HG02588 (cell line): ENCODE results near the gene PXDC1.

Experiments
- ATAC-seq: cut with Tn5 transposase; IDR thresholded peaks from one replicate; pipeline ENCODE4 v1.9.1; 2021; ENCODE audit warnings: mild to moderate bottlenecking, moderate library complexity; ENCODE audit not compliant: unreplicated experiment

Gene PXDC1

GRCh38 chr6:3751077-3751729, at the start of gene PXDC1:
PXDC1 (minus strand) TSS chr6:3751713; CDS start chr6:3751531, 182 bp downstream.
- ATAC-seq, result peak; percentile 6

DNA sequence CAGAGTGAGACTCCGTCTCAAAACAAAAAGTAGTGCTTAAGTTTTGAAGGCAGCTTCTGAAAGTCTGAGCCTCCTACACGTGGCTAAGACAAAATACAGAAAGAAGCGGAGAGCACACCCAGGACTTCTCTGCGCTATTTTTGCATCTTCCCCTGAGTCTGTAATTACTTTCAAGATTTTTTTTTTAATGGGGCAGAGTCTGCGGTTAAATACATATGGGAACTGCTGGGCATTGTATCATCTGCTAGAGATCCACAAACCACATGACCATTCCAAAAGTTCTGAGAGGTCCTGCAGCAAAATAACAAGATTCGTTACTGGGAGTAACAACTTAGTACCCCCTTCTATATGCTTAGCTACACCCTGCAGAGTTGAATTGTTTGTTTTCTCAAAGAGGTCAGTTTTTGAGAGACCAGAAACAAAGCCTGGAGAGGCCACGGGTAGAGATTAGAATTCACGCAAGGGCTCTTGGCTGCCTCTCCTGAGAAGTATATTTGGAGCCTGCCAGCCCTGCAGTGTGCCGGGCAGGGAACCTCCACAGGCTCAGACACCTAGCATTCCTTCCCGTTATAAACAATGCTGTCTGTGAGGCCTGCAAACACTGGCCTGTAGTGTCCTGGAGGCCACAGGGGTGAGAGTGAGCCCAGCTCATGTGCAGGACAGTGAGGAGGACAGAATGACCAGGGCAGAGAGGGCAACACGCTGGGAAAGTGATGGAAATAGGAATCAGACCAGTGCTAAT, 49.5 kb upstream of the PXDC1 start:
- no peak for ATAC-seq

GRCh38 chr6:3799719-3800118, 48.2 kb upstream of the PXDC1 start:
- no peak for ATAC-seq

DNA sequence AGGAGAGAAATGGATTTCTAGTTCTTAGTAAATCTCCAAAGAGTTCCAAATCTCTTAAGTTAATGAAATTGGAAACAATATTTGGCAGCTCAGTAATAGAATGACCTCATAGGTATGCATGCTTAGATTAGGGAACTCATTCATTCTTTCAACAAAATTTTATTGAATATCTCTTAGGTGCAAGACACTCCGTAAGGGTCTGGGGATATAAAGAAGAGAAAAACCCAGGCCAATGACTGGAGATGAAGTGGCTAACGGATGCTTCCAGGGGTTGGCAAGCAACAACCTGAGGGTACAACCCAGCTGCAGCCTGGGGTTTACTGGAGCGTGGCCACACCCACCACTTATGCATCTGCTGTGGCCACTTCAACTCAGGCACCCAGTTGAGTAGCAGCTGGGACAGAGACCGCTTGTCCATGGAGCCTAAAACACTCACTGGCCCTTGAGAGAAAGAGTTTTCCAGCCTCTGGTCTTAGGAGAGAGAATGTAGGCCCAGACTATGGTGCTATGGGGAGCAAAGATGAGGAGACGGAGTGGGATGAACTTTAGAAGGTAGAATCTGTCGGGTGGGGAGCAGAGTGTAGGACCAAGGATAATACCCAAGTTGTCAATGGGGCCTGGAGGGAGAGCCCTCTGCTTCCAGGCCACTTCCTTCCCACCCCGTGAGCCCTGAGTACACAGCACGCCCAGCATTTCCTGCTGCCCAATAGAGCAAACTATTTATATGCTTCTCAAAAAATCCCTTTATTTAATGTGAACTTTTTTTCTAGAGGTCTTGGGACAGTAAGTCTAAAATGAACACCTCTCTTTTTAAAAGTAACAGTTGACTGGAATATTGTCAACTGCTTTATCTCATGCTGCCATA, 46.8 kb upstream of the PXDC1 start:
- ATAC-seq, result no peak

- ATAC-seq, result no peak
These were observed 45.9 kb upstream of the PXDC1 start for GRCh38 chr6:3797231-3798054.

GRCh38 chr6:3796719-3797041, 45.2 kb upstream of the PXDC1 start:
- ATAC-seq, result no peak

GRCh38 chr6:3795836-3796718, 44.6 kb upstream of the PXDC1 start:
- no peak for ATAC-seq

GRCh38 chr6:3794092-3794491, 42.6 kb upstream of the PXDC1 start:
- peak; percentile 79 for ATAC-seq

GRCh38 chr6:3793545-3793944, 42.0 kb upstream of the PXDC1 start:
- ATAC-seq, result peak; percentile 25

GRCh38 chr6:3791526-3792203, 40.2 kb upstream of the PXDC1 start:
- ATAC-seq, result no peak

DNA sequence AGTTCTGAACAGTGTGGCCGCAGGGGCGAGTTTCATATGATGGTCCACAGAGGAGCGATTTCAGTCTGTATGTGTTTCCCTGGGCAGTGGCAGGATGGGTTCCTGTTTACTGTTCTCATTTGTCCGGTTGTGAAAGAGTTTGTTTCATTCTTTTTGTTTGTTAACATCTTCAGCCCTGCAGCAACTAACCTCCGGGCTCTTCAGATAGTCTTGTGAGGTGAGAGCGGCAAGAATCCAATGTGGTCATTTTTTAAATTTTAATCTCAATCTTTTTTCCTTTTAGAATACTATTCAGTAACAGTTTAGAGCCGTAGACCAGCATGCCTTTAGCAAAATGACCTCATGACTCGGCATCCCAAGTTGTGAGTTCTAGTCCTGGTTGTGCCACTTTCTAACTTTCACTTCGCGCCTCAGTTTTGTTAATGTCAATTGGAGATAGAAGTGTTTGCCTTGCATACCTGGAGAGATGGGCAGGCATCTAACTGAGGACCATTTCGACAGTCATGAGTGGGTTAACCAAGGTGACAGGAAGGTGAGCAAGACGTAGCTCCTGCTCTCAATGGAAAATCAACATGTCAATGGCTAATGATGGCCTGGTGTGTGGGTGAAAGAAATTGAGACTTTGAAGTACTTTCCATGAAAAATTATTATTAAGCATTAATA, 38.5 kb upstream of the PXDC1 start:
- no peak for ATAC-seq

GRCh38 chr6:3789018-3789895, 37.7 kb upstream of the PXDC1 start:
- no peak for ATAC-seq

DNA sequence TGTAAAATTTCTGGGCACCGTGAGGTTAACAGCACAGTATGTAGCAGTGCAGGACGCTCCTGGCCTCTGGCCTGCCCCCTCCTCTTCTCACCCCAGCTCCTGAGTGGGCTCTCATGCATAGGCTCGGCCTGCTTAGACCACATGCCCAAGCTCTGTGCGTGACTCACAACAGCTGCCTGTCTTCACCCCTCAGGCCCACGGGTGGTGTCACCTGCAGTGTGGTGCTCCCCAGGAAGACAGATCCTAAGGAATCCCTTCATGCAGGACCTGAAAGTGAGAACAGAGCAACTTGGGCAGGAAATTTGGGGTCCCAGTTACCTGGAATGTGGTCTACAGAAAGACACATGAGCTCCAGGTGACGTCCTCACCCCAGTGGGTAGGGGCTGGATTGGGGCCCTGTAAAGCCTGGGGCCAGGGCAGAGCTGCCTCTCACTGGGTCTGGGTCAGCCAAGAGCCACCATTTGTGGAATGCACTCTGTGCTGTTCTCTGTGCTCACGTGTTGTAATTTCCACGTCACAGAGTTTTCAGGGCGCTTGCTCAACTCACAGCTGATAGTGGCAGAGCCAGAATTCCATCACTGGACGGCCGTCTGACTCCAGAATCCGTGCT, 37.0 kb upstream of the PXDC1 start:
- ATAC-seq, result no peak

GRCh38 chr6:3786141-3786540, 34.6 kb upstream of the PXDC1 start:
- ATAC-seq, result no peak

GRCh38 chr6:3785745-3786098, 34.2 kb upstream of the PXDC1 start:
- ATAC-seq, result no peak

DNA sequence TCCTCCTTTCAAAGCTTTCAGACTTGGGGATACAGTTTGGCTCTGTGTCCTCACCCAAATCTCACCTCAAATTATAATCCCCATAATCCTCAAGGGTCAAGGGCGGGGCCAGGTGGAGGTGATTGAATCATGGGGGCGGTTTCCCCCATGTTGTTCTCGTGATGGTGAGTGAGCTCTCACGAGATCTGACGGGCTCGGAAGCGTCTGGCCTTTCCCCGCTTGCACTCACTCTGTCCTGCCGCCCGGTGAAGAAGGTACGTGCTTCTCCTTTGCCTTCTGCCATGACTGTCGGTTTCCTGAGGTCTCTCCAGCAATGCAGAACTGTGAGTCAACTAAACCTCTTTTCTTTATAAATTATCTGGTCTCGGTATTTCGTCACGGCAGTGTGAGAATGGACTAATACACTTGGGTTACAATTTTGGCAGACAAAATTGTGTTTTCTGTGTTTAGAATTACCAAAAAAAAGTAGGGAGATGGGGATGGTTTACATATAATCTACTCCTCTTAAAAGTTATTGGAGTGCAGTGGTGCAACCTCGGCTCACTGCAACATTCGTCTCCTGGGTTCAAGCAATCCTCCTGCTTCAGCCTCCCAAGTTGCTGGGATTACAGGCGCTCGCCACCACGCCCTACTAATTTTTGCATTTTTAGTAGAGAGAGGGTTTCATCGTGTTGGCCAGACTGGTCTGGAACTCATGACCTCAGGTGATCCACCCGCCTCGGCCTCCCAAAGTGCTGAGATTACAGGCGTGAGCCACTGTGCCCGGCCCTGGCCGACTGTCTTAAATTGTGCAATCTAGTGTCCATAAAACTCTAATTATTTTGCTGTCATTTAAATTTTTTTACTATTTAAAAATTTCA, 33.6 kb upstream of the PXDC1 start:
- no peak for ATAC-seq

GRCh38 chr6:3784423-3784822, 32.9 kb upstream of the PXDC1 start:
- no peak for ATAC-seq
